ENCODE measurements around the gene OGFR. TPM values are rescaled to one million over a fixed set of nuclear protein-coding genes. Genes with fewer than 3 reads are reported as not detected.
A peak's percentile ranks its signal among the peaks of the same experiment; 100 is the strongest.

OGFR gene
- total RNA-seq, 6 experiments from 2014 or later = 40.7 to 48.1 (median 47.0) TPM

GRCh38 chr20:62811720-62812119 lies 7.1 kb downstream of the OGFR start:
- Histone ChIP-seq H3K27ac (no peak overlapping the region), H3K4me3 (no peak overlapping the region), H3K9me3 (no peaks in the 10 kb centered on the region), H3K27me3 (no peaks in the 10 kb centered on the region), H3K36me3 (peaks cover 13 to 56% (median 35%) of the 10 kb centered on the region in 4 donors), H3K4me1 (peaks cover 2 to 22% (median 4%) of the 10 kb centered on the region in 4 donors)
- intact Hi-C loops (cut with DNase I) = no loop called here
- 20% methylated on average over 1 of the region's 10 CpGs for WGBS (ENCODE audit: insufficient coverage, low coverage, low lambda C conversion rate, missing lambda C conversion rate)
- ATAC-seq = no peak
- no peak for DNase-seq
- TF ChIP-seq CTCF (IDR thresholded peaks at IDR 0.05) = no peak
- no peak for TF ChIP-seq POLR2A (IDR thresholded peaks at IDR 0.05)

GRCh38 chr20:62812181-62812906 lies 7.7 kb downstream of the OGFR start:
- Histone ChIP-seq H3K9me3 (no peaks in the 10 kb centered on the region), H3K4me3 (no peak overlapping the region), H3K27ac (no peak overlapping the region), H3K4me1 (peaks cover 0 to 16% (median under 1%) of the 10 kb centered on the region in 4 donors), H3K27me3 (no peaks in the 10 kb centered on the region), H3K36me3 (peaks cover 13 to 55% (median 35%) of the 10 kb centered on the region in 4 donors)
- ATAC-seq (no peak), DNase-seq (no peak)
- intact Hi-C loops (cut with DNase I) = no loop called here
- WGBS (ENCODE audit: insufficient coverage, low coverage, low lambda C conversion rate, missing lambda C conversion rate) = 40% methylated on average over 1 of the region's 43 CpGs
- TF ChIP-seq CTCF (IDR thresholded peaks at IDR 0.05) (no peak), POLR2A (IDR thresholded peaks at IDR 0.05) (no peak)

GRCh38 chr20:62812907-62813200 lies 8.2 kb downstream of the OGFR start:
- no peak for ATAC-seq
- Histone ChIP-seq H3K27ac (no peak overlapping the region), H3K27me3 (no peaks in the 10 kb centered on the region), H3K9me3 (no peaks in the 10 kb centered on the region), H3K36me3 (peaks cover 13 to 51% (median 32%) of the 10 kb centered on the region in 4 donors), H3K4me3 (no peak overlapping the region), H3K4me1 (peaks cover 0 to 11% (median under 1%) of the 10 kb centered on the region in 4 donors)
- TF ChIP-seq POLR2A (IDR thresholded peaks at IDR 0.05) (no peak), CTCF (IDR thresholded peaks at IDR 0.05) (no peak)
- WGBS (ENCODE audit: insufficient coverage, low coverage, low lambda C conversion rate, missing lambda C conversion rate) = no CpG with 5 or more reads among the region's 11 CpGs
- intact Hi-C loops (cut with DNase I) = no loop called here
- DNase-seq = no peak

- 100% methylated on average over 2 of the region's 13 CpGs for WGBS (ENCODE audit: insufficient coverage, low coverage, low lambda C conversion rate, missing lambda C conversion rate)
- Histone ChIP-seq H3K4me3 (no peak overlapping the region), H3K9me3 (no peaks in the 10 kb centered on the region), H3K36me3 (peaks cover 13 to 44% (median 28%) of the 10 kb centered on the region in 4 donors), H3K27me3 (no peaks in the 10 kb centered on the region), H3K27ac (no peak overlapping the region), H3K4me1 (peaks cover 0 to 6% (median under 1%) of the 10 kb centered on the region in 4 donors)
- intact Hi-C loops (cut with DNase I) = no loop called here
- TF ChIP-seq CTCF (IDR thresholded peaks at IDR 0.05) = no peak
- ATAC-seq (peak in 1 of 4 donors; percentile 7), DNase-seq (no peak)
Observed at GRCh38 chr20:62813588-62813987, 9.0 kb downstream of the OGFR start.
